Liver (tissue), 9 donors: ENCODE measurements around the gene GDF10. TPM values are rescaled to one million over a fixed set of nuclear protein-coding genes. Genes with fewer than 3 reads are reported as not detected.

Experiments used
- DNase-seq: peaks from one replicate; pipeline ENCODE4 v3.0.0-alpha.2; 2017; ENCODE audit warnings: low spot score
- H3K27ac ChIP-seq, 2 donors: one replicate each; pipeline ENCODE4 v1.7.0; 2013; ENCODE audit warnings: inconsistent platforms in 2 of 2, low read length in 2 of 2, control low read depth in 1 of 2, low read depth in 1 of 2, mild to moderate bottlenecking in 1 of 2
- H3K27me3 ChIP-seq, 4 donors: one replicate each; pipeline versions ENCODE4 v1.6.1 to v1.7.0; 2013; ENCODE audit warnings: low read length in 3 of 4, inconsistent platforms in 1 of 4, mild to moderate bottlenecking in 1 of 4, moderate library complexity in 1 of 4; ENCODE audit not compliant: control insufficient read depth in 4 of 4, insufficient read depth in 4 of 4
- H3K36me3 ChIP-seq, 4 donors: one replicate each; pipeline versions ENCODE4 v1.6.1 to v1.7.0; 2013; ENCODE audit warnings: low read length in 3 of 4, mild to moderate bottlenecking in 3 of 4, low read depth in 1 of 4, moderate library complexity in 1 of 4; ENCODE audit not compliant: control insufficient read depth in 4 of 4, insufficient read depth in 3 of 4
- H3K4me1 ChIP-seq, 4 donors: one replicate each; pipeline versions ENCODE4 v1.6.1 to v1.7.0; 2013; ENCODE audit warnings: low read length in 3 of 4, mild to moderate bottlenecking in 3 of 4, moderate library complexity in 1 of 4; ENCODE audit not compliant: control insufficient read depth in 4 of 4, insufficient read depth in 4 of 4
- H3K4me3 ChIP-seq, 3 donors: one replicate each; pipeline versions ENCODE4 v1.6.1 to v1.7.0; 2013; ENCODE audit warnings: low read length in 3 of 3, control low read depth in 1 of 3, low read depth in 1 of 3, mild to moderate bottlenecking in 1 of 3
- H3K9ac ChIP-seq, 2 donors: one replicate each; pipeline ENCODE4 v1.7.0; 2013; ENCODE audit warnings: low read length in 2 of 2, mild to moderate bottlenecking in 2 of 2, moderate library complexity in 2 of 2, control low read depth in 1 of 2, low read depth in 1 of 2
- H3K9me3 ChIP-seq, 4 donors: one replicate each; pipeline versions ENCODE4 v1.6.1 to v1.7.0; 2013; ENCODE audit warnings: low read length in 3 of 4; ENCODE audit not compliant: control insufficient read depth in 4 of 4
- ATF3 ChIP-seq: IDR thresholded peaks from 2 replicates; pipeline ENCODE4 v1.6.1; 2016; ENCODE audit warnings: antibody characterized with exemption
- CTCF ChIP-seq: fragments of 150-350 bp; IDR thresholded peaks from 2 replicates; pipeline ENCODE4 v1.5.1; 2017; ENCODE audit warnings: improper control_type of control experiment, low read depth, low read length; ENCODE audit not compliant: missing input control
- EGR1 ChIP-seq, 2 donors: IDR thresholded peaks; 2 replicates each; pipeline ENCODE4 v1.6.1; 2016 to 2018; ENCODE audit warnings: antibody characterized with exemption in 2 of 2, low read depth in 2 of 2
- FOXA1 ChIP-seq: IDR thresholded peaks from 2 replicates; pipeline ENCODE4 v1.6.1; 2016; ENCODE audit warnings: antibody characterized with exemption
- FOXA2 ChIP-seq: IDR thresholded peaks from 2 replicates; pipeline ENCODE4 v1.6.1; 2016; ENCODE audit warnings: antibody characterized with exemption
- GABPA ChIP-seq, 2 donors: IDR thresholded peaks in 1 of 2; conservative IDR thresholded peaks in 1 of 2; 2 replicates each; pipeline ENCODE4 v1.6.1; 2016; ENCODE audit warnings: antibody characterized with exemption in 2 of 2, mild to moderate bottlenecking in 1 of 2, moderate library complexity in 1 of 2
- HNF4A ChIP-seq, 2 donors: conservative IDR thresholded peaks; 2 replicates each; pipeline ENCODE4 v1.6.1; 2016; ENCODE audit warnings: antibody characterized with exemption in 2 of 2, mild to moderate bottlenecking in 2 of 2
- HNF4G ChIP-seq: IDR thresholded peaks from 2 replicates; pipeline ENCODE4 v1.6.1; 2016; ENCODE audit warnings: antibody characterized with exemption
- JUND ChIP-seq, 2 donors: IDR thresholded peaks; 2 replicates each; pipeline ENCODE4 v1.6.1; 2016; ENCODE audit warnings: antibody characterized with exemption in 2 of 2
- MAX ChIP-seq: IDR thresholded peaks from 2 replicates; pipeline ENCODE4 v1.6.1; 2016; ENCODE audit warnings: antibody characterized with exemption
- NR2F2 ChIP-seq: IDR thresholded peaks from 2 replicates; pipeline ENCODE4 v1.6.1; 2016; ENCODE audit warnings: antibody characterized with exemption
- RAD21 ChIP-seq, 2 donors: IDR thresholded peaks; 2 replicates each; pipeline ENCODE4 v1.6.1; 2016; ENCODE audit warnings: antibody characterized with exemption in 2 of 2, mild to moderate bottlenecking in 2 of 2
- REST ChIP-seq: IDR thresholded peaks from 2 replicates; pipeline ENCODE4 v1.6.1; 2016; ENCODE audit warnings: antibody characterized with exemption, mild to moderate bottlenecking
- RXRA ChIP-seq, 2 donors: IDR thresholded peaks; 2 replicates each; pipeline ENCODE4 v1.6.1; 2017 to 2018; ENCODE audit warnings: antibody characterized with exemption in 2 of 2, mild to moderate bottlenecking in 1 of 2
- SP1 ChIP-seq: IDR thresholded peaks from 2 replicates; pipeline ENCODE4 v1.6.1; 2018; ENCODE audit warnings: antibody characterized with exemption, mild to moderate bottlenecking
- TAF1 ChIP-seq: conservative IDR thresholded peaks from 2 replicates; pipeline ENCODE4 v1.6.1; 2016; ENCODE audit warnings: antibody characterized with exemption, mild to moderate bottlenecking
- YY1 ChIP-seq: IDR thresholded peaks from 2 replicates; pipeline ENCODE4 v1.6.1; 2016; ENCODE audit warnings: antibody characterized with exemption, mild to moderate bottlenecking
- ZBTB33 ChIP-seq: IDR thresholded peaks from 2 replicates; pipeline ENCODE4 v1.6.1; 2016; ENCODE audit warnings: antibody characterized with exemption
- WGBS: extraction: QIAGEN DNeasy Blood & Tissue Kit; methylation state at CpG from one replicate; pipeline ENCODE4 v1.1.7; 2013; 5-methylcytosine and 5-hydroxymethylcytosine counted together
- polyA plus RNA-seq, 2 donors: library from polyadenylated mRNA; stranded (reverse) in 1 of 2; unstranded in 1 of 2; fragments of 200-250 nt in 1 of 2; fragments of >200 nt in 1 of 2; fragmentation: Nextera tagmentation in 1 of 2; extraction: Ambion mirVana in 1 of 2; gene quantifications; one replicate each; pipeline versions ENCODE4 v1.2.1 to v1.2.3, GENCODE V29; 2013 to 2015
- total RNA-seq, 2 donors: library from RNA; depleted of rRNA; stranded (reverse); fragments of >200 nt; gene quantifications; one replicate each; pipeline ENCODE4 v1.2.3, GENCODE V29; 2014
- donor health status: healthy.
- donor health status: healthy.
- donor health status: healthy.
- donor health status: healthy.
- donor health status: healthy.

GDF10 gene
- total and polyA plus RNA-seq, 4 donors, result under 0.01 to 0.28 (median 0.11) TPM

- WGBS, result 74% methylated on average over 6 of the region's 6 CpGs
- H3K9ac ChIP-seq, result no peak overlapping the region
Observed at GRCh38 chr10:47320812-47321211, 20.8 kb downstream of the GDF10 start.

GRCh38 chr10:47321521-47322195 lies 21.7 kb downstream of the GDF10 start:
- H3K4me1 ChIP-seq, result no peaks in the 10 kb centered on the region
- peak overlapping the region; percentile 62 to 67 for H3K27ac ChIP-seq
- no peaks in the 10 kb centered on the region for H3K9me3 ChIP-seq
- TF ChIP-seq RAD21 (IDR thresholded peaks at IDR 0.05), result no peak
- no peak for TF ChIP-seq CTCF
- no peak for TF ChIP-seq SP1
- no peak for TF ChIP-seq REST
- TF ChIP-seq HNF4G, result no peak
- no peak for TF ChIP-seq FOXA2
- TF ChIP-seq ATF3, result no peak
- TF ChIP-seq JUND (IDR thresholded peaks at IDR 0.05), result no peak
- TF ChIP-seq ZBTB33, result no peak
- no peak for TF ChIP-seq YY1
- TF ChIP-seq TAF1, result no peak
- no peak for TF ChIP-seq GABPA (IDR thresholded peaks at IDR 0.05 in 1 of 2, conservative IDR thresholded peaks at IDR 0.05 in 1 of 2)
- no peak for TF ChIP-seq MAX
- TF ChIP-seq RXRA (IDR thresholded peaks at IDR 0.05), result no peak
- TF ChIP-seq EGR1 (IDR thresholded peaks at IDR 0.05; ENCODE audit: low read depth in 2 of 2), result no peak
- TF ChIP-seq NR2F2, result no peak
- TF ChIP-seq HNF4A (conservative IDR thresholded peaks at IDR 0.05), result no peak
- TF ChIP-seq FOXA1, result no peak
- DNase-seq, result no peak
- H3K27me3 ChIP-seq, result no peaks in the 10 kb centered on the region
- H3K4me3 ChIP-seq, result no peak overlapping the region
- 74% methylated on average over 8 of the region's 8 CpGs for WGBS
- no peak overlapping the region for H3K9ac ChIP-seq
- H3K36me3 ChIP-seq, result no peaks in the 10 kb centered on the region

More at GRCh38 chr10:47320812-47321211, 20.8 kb downstream of the GDF10 start:
- Histone ChIP-seq H3K4me3 (no peak overlapping the region), H3K9me3 (no peaks in the 10 kb centered on the region), H3K36me3 (no peaks in the 10 kb centered on the region), H3K4me1 (no peaks in the 10 kb centered on the region), H3K27me3 (no peaks in the 10 kb centered on the region), H3K27ac (peak overlapping the region in 1 of 2 donors; percentile 67)
- no peak for DNase-seq
- TF ChIP-seq MAX (no peak), GABPA (IDR thresholded peaks at IDR 0.05 in 1 of 2, conservative IDR thresholded peaks at IDR 0.05 in 1 of 2) (no peak), HNF4A (conservative IDR thresholded peaks at IDR 0.05) (no peak), FOXA1 (no peak), HNF4G (no peak), YY1 (no peak), SP1 (no peak), FOXA2 (no peak)
